Cardiac muscle cell (in vitro differentiated cells and primary cell): ENCODE measurements around the gene TMA7. TPM values are rescaled to one million over a fixed set of nuclear protein-coding genes. Genes with fewer than 3 reads are reported as not detected.

ENCODE experiments used
- DNase-seq, 2 donors: peaks; one replicate each; pipeline versions ENCODE4 v3.0.0 to v3.0.0-alpha.2; 2010 to 2017; ENCODE audit warnings: low read depth in 1 of 2, low spot score in 1 of 2
- H3K27ac ChIP-seq: fragments of 200-600 bp; sonication (generic); 2 replicates; pipeline ENCODE4 v1.5.1; 2016
- H3K27me3 ChIP-seq: fragments of 200-600 bp; sonication (generic); 2 replicates; pipeline ENCODE4 v1.6.0; 2016; ENCODE audit warnings: control low read depth
- H3K36me3 ChIP-seq: fragments of 200-600 bp; sonication (generic); 2 replicates; pipeline ENCODE4 v1.5.1; 2016; ENCODE audit warnings: control low read depth
- H3K4me1 ChIP-seq: fragments of 200-600 bp; sonication (generic); 2 replicates; pipeline ENCODE4 v1.8.1; 2017; ENCODE audit warnings: low read depth, mild to moderate bottlenecking, mixed run types
- H3K4me3 ChIP-seq: fragments of 200-600 bp; sonication (generic); 2 replicates; pipeline ENCODE4 v1.5.1; 2016; ENCODE audit warnings: mild to moderate bottlenecking
- H3K9me3 ChIP-seq: fragments of 200-600 bp; sonication (generic); 2 replicates; pipeline ENCODE4 v1.5.1; 2017; ENCODE audit warnings: low read depth, mild to moderate bottlenecking, control low read depth
- CTCF ChIP-seq: IDR thresholded peaks from 2 replicates; pipeline ENCODE4 v1.5.1; 2012; ENCODE audit warnings: low read depth, mild to moderate bottlenecking, low read length
- polyA plus RNA-seq: library from polyadenylated mRNA; unstranded; fragments of >200 nt; fragmentation: Nextera tagmentation; extraction: Ambion mirVana; gene quantifications from 2 replicates; pipeline ENCODE4 v1.2.1, GENCODE V29; 2016
- total RNA-seq: library from RNA; depleted of rRNA; stranded (reverse); fragments of >200 nt; gene quantifications from 2 replicates; pipeline ENCODE4 v1.2.3, GENCODE V29; 2016

The TMA7 gene
- total and polyA plus RNA-seq, 2 experiments from 2014 or later, result 172 to 609 TPM

- no peak for TF ChIP-seq CTCF
- H3K36me3 ChIP-seq, result no peaks in the 10 kb centered on the region
- H3K27ac ChIP-seq, result no peak overlapping the region
- no peaks in the 10 kb centered on the region for H3K27me3 ChIP-seq
- no peak overlapping the region for H3K4me3 ChIP-seq
- no peaks in the 10 kb centered on the region for H3K9me3 ChIP-seq
- peaks cover 7% of the 10 kb centered on the region for H3K4me1 ChIP-seq
- DNase-seq, result no peak
Measured at GRCh38 chr3:48436477-48436787, 3.6 kb upstream of the TMA7 start.

GRCh38 chr3:48436855-48437254, 3.2 kb upstream of the TMA7 start:
- Histone ChIP-seq H3K9me3 (no peaks in the 10 kb centered on the region), H3K4me3 (no peak overlapping the region), H3K27me3 (no peaks in the 10 kb centered on the region), H3K4me1 (peaks cover 9% of the 10 kb centered on the region), H3K36me3 (no peaks in the 10 kb centered on the region), H3K27ac (no peak overlapping the region)
- no peak for TF ChIP-seq CTCF
- DNase-seq, result no peak

GRCh38 chr3:48437812-48438211, 2.2 kb upstream of the TMA7 start:
- H3K36me3 ChIP-seq, result no peaks in the 10 kb centered on the region
- no peaks in the 10 kb centered on the region for H3K27me3 ChIP-seq
- peaks cover 9% of the 10 kb centered on the region for H3K4me1 ChIP-seq
- H3K4me3 ChIP-seq, result no peak overlapping the region
- no peak for TF ChIP-seq CTCF
- no peaks in the 10 kb centered on the region for H3K9me3 ChIP-seq
- no peak overlapping the region for H3K27ac ChIP-seq
- no peak for DNase-seq

- no peak for TF ChIP-seq CTCF
- DNase-seq, result peak; percentile 36 to 41
- peak overlapping the region; percentile 73 for H3K4me3 ChIP-seq
- H3K27ac ChIP-seq, result peak overlapping the region; percentile 84
- peaks cover 9% of the 10 kb centered on the region for H3K4me1 ChIP-seq
- peaks cover 3% of the 10 kb centered on the region for H3K36me3 ChIP-seq
- no peaks in the 10 kb centered on the region for H3K27me3 ChIP-seq
- H3K9me3 ChIP-seq, result no peaks in the 10 kb centered on the region
Measured at GRCh38 chr3:48440590-48440958, 517 bp downstream of the TMA7 start.

GRCh38 chr3:48441940-48442339, 1.9 kb downstream of the TMA7 start:
- H3K27ac ChIP-seq, result no peak overlapping the region
- H3K9me3 ChIP-seq, result no peaks in the 10 kb centered on the region
- peaks cover 3% of the 10 kb centered on the region for H3K36me3 ChIP-seq
- no peaks in the 10 kb centered on the region for H3K27me3 ChIP-seq
- peaks cover 9% of the 10 kb centered on the region for H3K4me1 ChIP-seq
- no peak for TF ChIP-seq CTCF
- no peak for DNase-seq
- no peak overlapping the region for H3K4me3 ChIP-seq

- Histone ChIP-seq H3K4me3 (no peak overlapping the region), H3K27ac (no peak overlapping the region), H3K9me3 (no peaks in the 10 kb centered on the region), H3K36me3 (peaks cover 3% of the 10 kb centered on the region), H3K4me1 (peaks cover 15% of the 10 kb centered on the region), H3K27me3 (no peaks in the 10 kb centered on the region)
- TF ChIP-seq CTCF, result no peak
- DNase-seq, result no peak
Measured at GRCh38 chr3:48445277-48445882, 5.3 kb downstream of the TMA7 start.
